ENCODE results near the gene GAB1. TPM values are rescaled to one million over a fixed set of nuclear protein-coding genes. Genes with fewer than 3 reads are reported as not detected.

The GAB1 gene
- total RNA-seq, 3 donors from 2014 or later, result 62.3 to 104 (median 84.0) TPM

DNA sequence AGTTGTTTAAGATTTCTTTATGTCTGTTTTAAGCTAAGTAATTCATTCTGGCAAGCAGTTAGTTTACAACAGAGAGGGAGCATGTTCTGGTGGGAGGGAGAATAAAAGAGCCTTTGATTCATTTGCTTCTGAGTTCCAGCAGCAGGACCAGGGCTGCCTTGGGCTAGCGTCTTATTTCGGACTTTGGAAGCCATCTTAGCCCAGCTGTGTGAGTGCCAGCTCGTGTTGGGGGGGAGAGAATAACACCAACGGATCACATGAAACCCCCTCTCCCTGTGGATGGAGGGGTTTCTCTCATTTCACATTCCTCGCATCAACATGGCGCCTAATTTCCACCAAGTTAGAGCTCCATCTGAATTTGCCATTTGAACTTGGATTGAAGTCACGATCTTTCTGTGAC, 7.4 kb downstream of the GAB1 start:
- Histone ChIP-seq H3K4me1 (ENCODE audit: low read depth) (peaks cover 46% of the 10 kb centered on the region), H3K9me3 (no peaks in the 10 kb centered on the region), H3K36me3 (ENCODE audit: low read depth) (no peaks in the 10 kb centered on the region), H3K4me3 (no peak overlapping the region)
- intact Hi-C loops (cut with DNase I, micrococcal nuclease), result no loop called here
- TF ChIP-seq, protein P1, sequence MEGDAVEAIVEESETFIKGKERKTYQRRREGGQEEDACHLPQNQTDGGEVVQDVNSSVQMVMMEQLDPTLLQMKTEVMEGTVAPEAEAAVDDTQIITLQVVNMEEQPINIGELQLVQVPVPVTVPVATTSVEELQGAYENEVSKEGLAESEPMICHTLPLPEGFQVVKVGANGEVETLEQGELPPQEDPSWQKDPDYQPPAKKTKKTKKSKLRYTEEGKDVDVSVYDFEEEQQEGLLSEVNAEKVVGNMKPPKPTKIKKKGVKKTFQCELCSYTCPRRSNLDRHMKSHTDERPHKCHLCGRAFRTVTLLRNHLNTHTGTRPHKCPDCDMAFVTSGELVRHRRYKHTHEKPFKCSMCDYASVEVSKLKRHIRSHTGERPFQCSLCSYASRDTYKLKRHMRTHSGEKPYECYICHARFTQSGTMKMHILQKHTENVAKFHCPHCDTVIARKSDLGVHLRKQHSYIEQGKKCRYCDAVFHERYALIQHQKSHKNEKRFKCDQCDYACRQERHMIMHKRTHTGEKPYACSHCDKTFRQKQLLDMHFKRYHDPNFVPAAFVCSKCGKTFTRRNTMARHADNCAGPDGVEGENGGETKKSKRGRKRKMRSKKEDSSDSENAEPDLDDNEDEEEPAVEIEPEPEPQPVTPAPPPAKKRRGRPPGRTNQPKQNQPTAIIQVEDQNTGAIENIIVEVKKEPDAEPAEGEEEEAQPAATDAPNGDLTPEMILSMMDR (IDR thresholded peaks at IDR 0.05), result no peak
- no peak for ATAC-seq
- DNase-seq, result no peak

DNA sequence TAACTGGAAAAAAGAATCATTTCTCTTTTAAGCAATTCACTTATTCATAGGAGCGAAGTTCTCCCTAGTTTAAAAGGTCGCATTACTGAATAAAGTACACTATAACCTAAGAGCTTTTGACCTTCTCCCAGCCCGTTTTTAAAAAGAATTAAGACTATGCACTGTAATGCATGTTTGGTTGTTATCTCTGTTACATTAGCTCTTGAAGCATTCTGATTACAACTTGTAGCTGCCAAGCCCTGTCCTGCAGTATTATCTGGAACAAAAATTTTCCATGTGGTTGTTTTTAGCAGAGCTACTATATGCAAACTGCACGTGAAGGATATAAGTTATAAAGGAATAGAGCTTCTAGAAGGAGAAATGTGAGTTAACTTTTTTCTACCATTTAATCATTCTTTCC, 8.1 kb downstream of the GAB1 start:
- Histone ChIP-seq H3K9me3 (no peaks in the 10 kb centered on the region), H3K4me1 (ENCODE audit: low read depth) (peaks cover 40% of the 10 kb centered on the region), H3K4me3 (no peak overlapping the region), H3K36me3 (ENCODE audit: low read depth) (no peaks in the 10 kb centered on the region)
- DNase-seq (no peak), ATAC-seq (no peak)
- intact Hi-C loops (cut with DNase I, micrococcal nuclease), result no loop called here
- TF ChIP-seq, protein P1 (IDR thresholded peaks at IDR 0.05), result no peak

DNA sequence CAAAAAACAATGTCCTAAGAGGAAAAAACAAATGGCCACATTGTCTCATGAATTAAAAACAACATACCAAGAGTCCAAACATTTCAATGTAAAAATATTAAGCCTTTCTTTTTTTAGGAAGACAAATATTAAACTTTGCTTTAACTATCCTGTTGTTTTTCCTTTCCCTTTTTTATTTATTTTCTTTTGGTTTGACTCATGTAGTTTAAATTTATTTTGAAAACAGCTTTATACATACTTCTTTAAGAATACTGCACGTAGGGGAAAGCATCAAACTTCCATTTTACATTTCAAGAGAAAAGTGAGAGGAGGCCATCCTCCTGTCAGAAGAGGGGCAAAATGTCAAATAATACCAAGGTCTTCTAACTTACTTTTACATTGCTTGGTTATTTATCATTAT, 8.7 kb downstream of the GAB1 start:
- Histone ChIP-seq H3K36me3 (ENCODE audit: low read depth) (no peaks in the 10 kb centered on the region), H3K4me1 (ENCODE audit: low read depth) (peaks cover 35% of the 10 kb centered on the region), H3K9me3 (no peaks in the 10 kb centered on the region), H3K4me3 (no peak overlapping the region)
- TF ChIP-seq, protein P1 (IDR thresholded peaks at IDR 0.05), result no peak
- intact Hi-C loops (cut with DNase I, micrococcal nuclease), result no loop called here
- DNase-seq (no peak), ATAC-seq (no peak)

DNA sequence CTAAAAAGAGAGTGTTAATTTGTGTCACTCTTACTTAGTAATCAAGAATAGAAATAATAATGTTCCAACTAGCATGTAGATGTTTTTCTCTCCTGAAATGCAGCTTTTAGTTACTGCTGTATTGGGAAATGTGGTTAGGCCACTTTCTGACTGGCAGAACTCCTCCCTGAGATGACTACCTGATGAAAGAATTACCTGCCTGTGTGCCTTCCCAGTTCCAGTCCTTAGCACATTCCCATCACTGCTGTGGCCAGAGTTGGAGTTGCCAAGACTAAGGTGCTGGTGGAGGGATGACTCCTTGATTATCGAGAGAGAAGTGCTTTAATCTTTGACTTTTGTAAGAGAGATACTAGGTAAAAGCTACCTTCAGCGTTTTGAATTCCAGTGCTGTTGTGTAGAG, 9.5 kb downstream of the GAB1 start:
- no peaks in the 10 kb centered on the region for H3K36me3 ChIP-seq (ENCODE audit: low read depth)
- no peak overlapping the region for H3K4me3 ChIP-seq
- TF ChIP-seq, protein P1 (IDR thresholded peaks at IDR 0.05), result no peak
- DNase-seq, result no peak
- intact Hi-C loops (cut with DNase I, micrococcal nuclease), result no loop called here
- H3K4me1 ChIP-seq (ENCODE audit: low read depth), result peaks cover 33% of the 10 kb centered on the region
- peak; percentile 59 for ATAC-seq
- no peaks in the 10 kb centered on the region for H3K9me3 ChIP-seq

DNA sequence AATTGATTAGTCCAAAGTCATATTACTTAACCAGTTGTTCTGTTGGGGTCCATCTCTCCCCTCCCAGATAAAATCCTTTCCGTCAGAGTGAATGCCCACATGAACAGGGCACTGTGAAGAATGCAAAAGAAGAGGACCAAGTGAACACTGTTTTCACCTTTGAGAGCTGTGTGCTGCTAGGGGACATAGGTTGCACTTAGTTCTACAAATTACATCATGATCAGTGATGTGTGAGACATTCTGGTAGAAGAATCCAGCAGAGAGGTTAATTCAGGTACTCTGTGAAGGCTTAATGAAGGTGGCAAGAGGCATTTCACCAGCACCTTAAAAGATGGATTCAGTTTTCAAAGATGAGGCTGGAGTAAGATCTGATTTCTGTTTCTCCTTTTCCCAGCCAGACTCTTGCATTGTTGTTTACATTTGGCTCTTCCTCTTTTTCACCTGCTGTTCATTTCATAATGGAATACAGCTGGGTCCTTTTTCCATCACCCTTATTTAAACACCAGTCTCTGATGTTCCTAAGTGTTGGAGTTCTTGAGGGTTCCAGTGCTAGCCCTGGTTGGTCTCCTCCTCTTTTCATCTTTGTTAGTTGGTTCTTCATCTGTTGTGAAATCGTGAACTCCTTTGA, 10.9 kb downstream of the GAB1 start:
- ATAC-seq (no peak), DNase-seq (no peak)
- Histone ChIP-seq H3K4me1 (ENCODE audit: low read depth) (peaks cover 43% of the 10 kb centered on the region), H3K4me3 (no peak overlapping the region), H3K36me3 (ENCODE audit: low read depth) (no peaks in the 10 kb centered on the region), H3K9me3 (no peaks in the 10 kb centered on the region)
- intact Hi-C loops (cut with DNase I, micrococcal nuclease), result no loop called here
- TF ChIP-seq, protein P1 (IDR thresholded peaks at IDR 0.05), result no peak

All from mucosa of descending colon (tissue), 3 donors.